ENCODE data around the gene KCNJ4. TPM values are rescaled to one million over a fixed set of nuclear protein-coding genes. Genes with fewer than 3 reads are reported as not detected.

KCNJ4 gene
- polyA plus RNA-seq, 1 donor (not counting 4 experiments of a cell fraction or from before 2014, with no cell fraction given): not detected

DNA sequence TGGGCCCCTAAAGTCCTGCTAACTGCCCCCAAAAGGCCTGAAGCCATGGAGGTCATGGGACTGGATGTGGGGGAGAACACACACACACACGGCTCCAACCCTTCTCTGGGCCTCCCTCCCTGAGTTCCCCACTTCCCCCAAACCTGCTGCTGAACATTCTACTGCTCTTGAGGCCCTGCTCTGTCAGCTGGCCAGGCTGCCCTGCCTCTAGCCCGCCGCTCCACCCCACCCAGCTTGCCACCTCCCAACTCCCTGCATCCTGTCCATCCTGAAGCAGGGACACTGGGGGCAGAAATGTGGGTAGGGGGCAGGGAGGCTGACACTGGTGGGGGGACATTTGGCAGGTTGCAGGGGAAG lies 1.0 kb downstream of the KCNJ4 start:
- no peak overlapping the region for H2AFZ ChIP-seq (ENCODE audit: control insufficient read depth, low read length)
- no peak overlapping the region for H3K4me2 ChIP-seq (ENCODE audit: control insufficient read depth, extremely low read depth, insufficient read depth, low read depth, low read length)
- dilution Hi-C loops (cut with MboI; ENCODE audit: extremely low pct_ligation_motif_present, low sequenced_read_pairs): no loop called here
- no peaks in the 10 kb centered on the region for H3K36me3 ChIP-seq (ENCODE audit: control insufficient read depth in 2 of 2, extremely low read depth in 1 of 2, insufficient read depth in 2 of 2, low read length in 2 of 2)
- peaks cover 76% of the 10 kb centered on the region for H3K27me3 ChIP-seq (ENCODE audit: control insufficient read depth, extremely low read depth, insufficient read depth, low read length)
- no peaks in the 10 kb centered on the region for H3K9me1 ChIP-seq (ENCODE audit: control insufficient read depth, extremely low read depth, insufficient read depth, low read length)
- no peak overlapping the region for H3K27ac ChIP-seq (ENCODE audit: control insufficient read depth, insufficient read depth, low read length)
- no peak overlapping the region for H3K9ac ChIP-seq (ENCODE audit: control insufficient read depth, extremely low read depth, insufficient read depth, low read length)
- H3K79me2 ChIP-seq (ENCODE audit: control insufficient read depth, insufficient read depth, low read length): no peaks in the 10 kb centered on the region
- H3K4me1 ChIP-seq (ENCODE audit: control insufficient read depth, extremely low read depth, insufficient read depth, low read length): peaks cover 20% of the 10 kb centered on the region
- no peak for DNase-seq (ENCODE audit: low read depth, low spot score)
- TF ChIP-seq EZH2 (IDR thresholded peaks at IDR 0.05; ENCODE audit: low read length): no peak
- TF ChIP-seq, protein P1, sequence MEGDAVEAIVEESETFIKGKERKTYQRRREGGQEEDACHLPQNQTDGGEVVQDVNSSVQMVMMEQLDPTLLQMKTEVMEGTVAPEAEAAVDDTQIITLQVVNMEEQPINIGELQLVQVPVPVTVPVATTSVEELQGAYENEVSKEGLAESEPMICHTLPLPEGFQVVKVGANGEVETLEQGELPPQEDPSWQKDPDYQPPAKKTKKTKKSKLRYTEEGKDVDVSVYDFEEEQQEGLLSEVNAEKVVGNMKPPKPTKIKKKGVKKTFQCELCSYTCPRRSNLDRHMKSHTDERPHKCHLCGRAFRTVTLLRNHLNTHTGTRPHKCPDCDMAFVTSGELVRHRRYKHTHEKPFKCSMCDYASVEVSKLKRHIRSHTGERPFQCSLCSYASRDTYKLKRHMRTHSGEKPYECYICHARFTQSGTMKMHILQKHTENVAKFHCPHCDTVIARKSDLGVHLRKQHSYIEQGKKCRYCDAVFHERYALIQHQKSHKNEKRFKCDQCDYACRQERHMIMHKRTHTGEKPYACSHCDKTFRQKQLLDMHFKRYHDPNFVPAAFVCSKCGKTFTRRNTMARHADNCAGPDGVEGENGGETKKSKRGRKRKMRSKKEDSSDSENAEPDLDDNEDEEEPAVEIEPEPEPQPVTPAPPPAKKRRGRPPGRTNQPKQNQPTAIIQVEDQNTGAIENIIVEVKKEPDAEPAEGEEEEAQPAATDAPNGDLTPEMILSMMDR (optimal IDR thresholded peaks at IDR 0.05 in 1 of 3, IDR thresholded peaks at IDR 0.05 in 1 of 3, conservative IDR thresholded peaks at IDR 0.05 in 1 of 3; ENCODE audit: extremely low read depth in 1 of 3, insufficient read depth in 2 of 3, low read length in 3 of 3): no peak
- H4K20me1 ChIP-seq (ENCODE audit: control insufficient read depth, extremely low read depth, insufficient read depth, low read length): no peaks in the 10 kb centered on the region
- H3K4me3 ChIP-seq (ENCODE audit: control insufficient read depth in 2 of 3, extremely low read depth in 1 of 3, insufficient read depth in 2 of 3, low read depth in 1 of 3, low read length in 3 of 3): no peak overlapping the region
- FAIRE-seq: no peak
- no peaks in the 10 kb centered on the region for H3K9me3 ChIP-seq (ENCODE audit: control insufficient read depth, low read depth, low read length)

DNA sequence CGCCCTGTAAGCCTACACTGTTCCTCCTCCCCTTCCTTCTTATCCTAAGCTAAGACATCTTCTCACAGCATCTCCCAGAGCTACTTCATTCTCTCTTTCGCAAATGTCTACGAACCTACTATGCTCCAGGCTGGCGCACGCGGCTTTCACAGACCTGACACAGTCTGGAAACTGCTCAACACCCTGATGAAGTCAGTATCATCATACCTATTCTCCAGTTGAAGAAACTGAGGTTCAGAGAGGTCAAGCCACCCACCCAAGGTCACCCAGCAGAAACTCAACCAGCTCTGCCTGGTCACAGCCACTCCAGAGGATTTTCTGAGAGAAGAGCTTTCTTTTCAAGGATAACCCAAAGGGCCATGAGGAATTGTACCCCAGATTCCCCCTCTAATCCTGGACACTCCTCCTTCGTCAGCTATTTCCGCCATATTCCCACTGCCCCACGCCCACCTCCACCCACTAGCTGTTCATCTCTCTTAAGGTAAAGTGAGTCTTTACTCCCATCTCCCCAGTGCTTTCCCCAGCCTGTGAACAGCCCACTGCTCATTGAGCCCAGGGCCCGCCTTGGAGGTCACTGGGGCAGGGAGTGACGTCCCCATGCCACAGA lies 1.8 kb downstream of the KCNJ4 start:
- H3K79me2 ChIP-seq (ENCODE audit: control insufficient read depth, insufficient read depth, low read length): no peaks in the 10 kb centered on the region
- H3K36me3 ChIP-seq (ENCODE audit: control insufficient read depth in 2 of 2, extremely low read depth in 1 of 2, insufficient read depth in 2 of 2, low read length in 2 of 2): no peaks in the 10 kb centered on the region
- no peak overlapping the region for H3K9ac ChIP-seq (ENCODE audit: control insufficient read depth, extremely low read depth, insufficient read depth, low read length)
- H3K4me2 ChIP-seq (ENCODE audit: control insufficient read depth, extremely low read depth, insufficient read depth, low read depth, low read length): no peak overlapping the region
- no peaks in the 10 kb centered on the region for H3K9me1 ChIP-seq (ENCODE audit: control insufficient read depth, extremely low read depth, insufficient read depth, low read length)
- dilution Hi-C loops (cut with MboI; ENCODE audit: extremely low pct_ligation_motif_present, low sequenced_read_pairs): no loop called here
- FAIRE-seq: no peak
- H3K27ac ChIP-seq (ENCODE audit: control insufficient read depth, insufficient read depth, low read length): no peak overlapping the region
- TF ChIP-seq, protein P1 (optimal IDR thresholded peaks at IDR 0.05 in 1 of 3, IDR thresholded peaks at IDR 0.05 in 1 of 3, conservative IDR thresholded peaks at IDR 0.05 in 1 of 3; ENCODE audit: extremely low read depth in 1 of 3, insufficient read depth in 2 of 3, low read length in 3 of 3): no peak
- no peak for TF ChIP-seq EZH2 (IDR thresholded peaks at IDR 0.05; ENCODE audit: low read length)
- H3K4me3 ChIP-seq (ENCODE audit: control insufficient read depth in 2 of 3, extremely low read depth in 1 of 3, insufficient read depth in 2 of 3, low read depth in 1 of 3, low read length in 3 of 3): no peak overlapping the region
- H3K27me3 ChIP-seq (ENCODE audit: control insufficient read depth, extremely low read depth, insufficient read depth, low read length): peaks cover 72% of the 10 kb centered on the region
- no peak overlapping the region for H2AFZ ChIP-seq (ENCODE audit: control insufficient read depth, low read length)
- H3K4me1 ChIP-seq (ENCODE audit: control insufficient read depth, extremely low read depth, insufficient read depth, low read length): peaks cover 20% of the 10 kb centered on the region
- no peaks in the 10 kb centered on the region for H3K9me3 ChIP-seq (ENCODE audit: control insufficient read depth, low read depth, low read length)
- no peaks in the 10 kb centered on the region for H4K20me1 ChIP-seq (ENCODE audit: control insufficient read depth, extremely low read depth, insufficient read depth, low read length)
- no peak for DNase-seq (ENCODE audit: low read depth, low spot score)
